Measurements from ENCODE around the gene MX1.

DNA sequence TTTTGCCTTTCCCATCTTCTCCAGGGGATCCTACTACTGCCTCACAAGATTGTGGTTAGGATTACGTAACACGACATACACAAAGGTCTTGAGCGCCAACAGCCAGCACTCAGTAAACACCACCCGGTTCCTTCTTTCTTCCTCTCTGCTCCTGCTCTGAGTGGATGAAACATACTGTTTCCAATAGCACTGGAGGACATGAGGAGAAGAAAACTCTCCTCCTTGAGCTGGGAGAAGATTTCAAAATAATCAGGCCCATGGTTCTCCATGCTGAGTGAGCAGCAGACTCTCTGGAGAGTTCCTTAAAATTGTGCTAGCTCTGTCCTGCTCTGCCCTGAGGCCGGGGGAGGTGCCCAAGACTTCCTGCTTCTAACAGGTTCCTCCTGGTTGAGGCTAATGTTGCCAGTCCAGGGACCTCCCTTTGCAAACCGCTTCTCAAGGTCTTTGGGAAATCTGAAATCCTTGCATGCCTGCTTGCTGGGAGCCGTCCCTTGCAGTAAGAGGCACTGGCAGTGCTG is 29.4 kb upstream of the MX1 start:
- TF ChIP-seq, protein P1, sequence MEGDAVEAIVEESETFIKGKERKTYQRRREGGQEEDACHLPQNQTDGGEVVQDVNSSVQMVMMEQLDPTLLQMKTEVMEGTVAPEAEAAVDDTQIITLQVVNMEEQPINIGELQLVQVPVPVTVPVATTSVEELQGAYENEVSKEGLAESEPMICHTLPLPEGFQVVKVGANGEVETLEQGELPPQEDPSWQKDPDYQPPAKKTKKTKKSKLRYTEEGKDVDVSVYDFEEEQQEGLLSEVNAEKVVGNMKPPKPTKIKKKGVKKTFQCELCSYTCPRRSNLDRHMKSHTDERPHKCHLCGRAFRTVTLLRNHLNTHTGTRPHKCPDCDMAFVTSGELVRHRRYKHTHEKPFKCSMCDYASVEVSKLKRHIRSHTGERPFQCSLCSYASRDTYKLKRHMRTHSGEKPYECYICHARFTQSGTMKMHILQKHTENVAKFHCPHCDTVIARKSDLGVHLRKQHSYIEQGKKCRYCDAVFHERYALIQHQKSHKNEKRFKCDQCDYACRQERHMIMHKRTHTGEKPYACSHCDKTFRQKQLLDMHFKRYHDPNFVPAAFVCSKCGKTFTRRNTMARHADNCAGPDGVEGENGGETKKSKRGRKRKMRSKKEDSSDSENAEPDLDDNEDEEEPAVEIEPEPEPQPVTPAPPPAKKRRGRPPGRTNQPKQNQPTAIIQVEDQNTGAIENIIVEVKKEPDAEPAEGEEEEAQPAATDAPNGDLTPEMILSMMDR (IDR thresholded peaks at IDR 0.05): no peak
- TF ChIP-seq POLR2A (IDR thresholded peaks at IDR 0.05): no peak

Data from thyroid gland (tissue), 4 donors.